Epithelial cell of esophagus (primary cell): ENCODE results near the gene RAB44.

Experiments
- DNase-seq: peaks from one replicate; pipeline ENCODE4 v3.0.0; 2010; ENCODE audit warnings: low read depth
- H3K4me3 ChIP-seq: 2 replicates; pipeline ENCODE4 v1.5.1; 2011; ENCODE audit warnings: mild to moderate bottlenecking, low read length, control low read depth
- CTCF ChIP-seq: IDR thresholded peaks from 2 replicates; pipeline ENCODE4 v1.5.1; 2011; ENCODE audit warnings: low read depth, mild to moderate bottlenecking, low read length, control low read depth, inconsistent platforms; ENCODE audit not compliant: insufficient read depth; ENCODE audit errors: missing control alignments

RAB44 gene

GRCh38 chr6:36777801-36778200 is 80.2 kb downstream of the RAB44 start:
- H3K4me3 ChIP-seq = no peak overlapping the region
- no peak for TF ChIP-seq CTCF
- DNase-seq = no peak

- no peak for DNase-seq
- H3K4me3 ChIP-seq = no peak overlapping the region
- no peak for TF ChIP-seq CTCF
Observed at GRCh38 chr6:36779227-36779626, 81.6 kb downstream of the RAB44 start.

GRCh38 chr6:36780442-36781177 is 83.0 kb downstream of the RAB44 start:
- H3K4me3 ChIP-seq = no peak overlapping the region
- TF ChIP-seq CTCF = no peak
- DNase-seq = peak; percentile 46

- DNase-seq = no peak
- no peak overlapping the region for H3K4me3 ChIP-seq
- TF ChIP-seq CTCF = no peak
Observed at GRCh38 chr6:36781669-36782068, 84.0 kb downstream of the RAB44 start.
